Glutamatergic neuron (in vitro differentiated cells): ENCODE measurements around the gene MTA1. TPM values are rescaled to one million over a fixed set of nuclear protein-coding genes. Genes with fewer than 3 reads are reported as not detected.
A peak's percentile ranks its signal among the peaks of the same experiment; 100 is the strongest.

ENCODE experiments used
- DNase-seq: peaks from one replicate; pipeline ENCODE4 v3.0.0; 2022
- H3K27ac Mint-ChIP-seq: one replicate; pipeline ENCODE4 v1.8.0; 2020; ENCODE audit warnings: mild to moderate bottlenecking, mixed read lengths, inconsistent platforms; ENCODE audit not compliant: unreplicated experiment
- H3K27me3 Mint-ChIP-seq: one replicate; pipeline ENCODE4 v1.8.0; 2020; ENCODE audit warnings: mild to moderate bottlenecking, moderate library complexity, mixed read lengths, inconsistent platforms; ENCODE audit not compliant: unreplicated experiment
- H3K36me3 Mint-ChIP-seq: one replicate; pipeline ENCODE4 v1.8.0; 2020; ENCODE audit warnings: mild to moderate bottlenecking, mixed read lengths, inconsistent platforms; ENCODE audit not compliant: unreplicated experiment
- H3K4me1 Mint-ChIP-seq: one replicate; pipeline ENCODE4 v1.8.0; 2020; ENCODE audit warnings: mild to moderate bottlenecking, low read depth, mixed read lengths, inconsistent platforms; ENCODE audit not compliant: unreplicated experiment
- H3K4me3 Mint-ChIP-seq: one replicate; pipeline ENCODE4 v1.8.0; 2020; ENCODE audit warnings: mild to moderate bottlenecking, mixed read lengths, inconsistent platforms; ENCODE audit not compliant: unreplicated experiment
- H3K9me3 Mint-ChIP-seq: one replicate; pipeline ENCODE4 v1.8.0; 2020; ENCODE audit warnings: mild to moderate bottlenecking, moderate library complexity, mixed read lengths, inconsistent platforms; ENCODE audit not compliant: unreplicated experiment
- CTCF ChIP-seq: fragments of 200-600 bp; sonication (generic); IDR thresholded peaks from one replicate; pipeline ENCODE4 v1.5.0; 2021; ENCODE audit not compliant: partially characterized antibody, unreplicated experiment
- total RNA-seq: library from RNA; stranded (reverse); fragmentation: NEBNext Ultra II Directional; extraction: Animal tissue kit (Norgen Biotek cat#: 25700); gene quantifications from one replicate; pipeline ENCODE4 v1.2.1, GENCODE V29; 2021; ENCODE audit not compliant: unreplicated experiment

The MTA1 gene
- total RNA-seq, 1 donor from 2014 or later = 261 TPM

GRCh38 chr14:105455766-105456660, 36.4 kb downstream of the MTA1 start:
- DNase-seq = peak; percentile 8
- H3K27ac Mint-ChIP-seq = no peak overlapping the region
- H3K36me3 Mint-ChIP-seq = no peaks in the 10 kb centered on the region
- no peak overlapping the region for H3K4me3 Mint-ChIP-seq
- no peak for TF ChIP-seq CTCF
- no peaks in the 10 kb centered on the region for H3K4me1 Mint-ChIP-seq
- peaks cover 9% of the 10 kb centered on the region for H3K9me3 Mint-ChIP-seq
- H3K27me3 Mint-ChIP-seq = peaks cover 6% of the 10 kb centered on the region

GRCh38 chr14:105456736-105457617, 37.4 kb downstream of the MTA1 start:
- peak; percentile 15 for DNase-seq
- no peak for TF ChIP-seq CTCF
- no peak overlapping the region for H3K4me3 Mint-ChIP-seq
- H3K4me1 Mint-ChIP-seq = no peaks in the 10 kb centered on the region
- peaks cover 6% of the 10 kb centered on the region for H3K27me3 Mint-ChIP-seq
- H3K36me3 Mint-ChIP-seq = no peaks in the 10 kb centered on the region
- peaks cover 11% of the 10 kb centered on the region for H3K9me3 Mint-ChIP-seq
- no peak overlapping the region for H3K27ac Mint-ChIP-seq

- no peak for DNase-seq
- TF ChIP-seq CTCF = no peak
- peaks cover 9% of the 10 kb centered on the region for H3K9me3 Mint-ChIP-seq
- H3K27me3 Mint-ChIP-seq = peaks cover 6% of the 10 kb centered on the region
- no peaks in the 10 kb centered on the region for H3K4me1 Mint-ChIP-seq
- H3K36me3 Mint-ChIP-seq = no peaks in the 10 kb centered on the region
- H3K4me3 Mint-ChIP-seq = no peak overlapping the region
- H3K27ac Mint-ChIP-seq = no peak overlapping the region
These were observed 38.4 kb downstream of the MTA1 start for GRCh38 chr14:105458010-105458409.

- Mint-ChIP-seq H3K36me3 (no peaks in the 10 kb centered on the region), H3K4me3 (no peak overlapping the region), H3K9me3 (peaks cover 9% of the 10 kb centered on the region), H3K27ac (no peak overlapping the region), H3K27me3 (peaks cover 4% of the 10 kb centered on the region), H3K4me1 (no peaks in the 10 kb centered on the region)
- no peak for DNase-seq
- TF ChIP-seq CTCF = no peak
These were observed 38.9 kb downstream of the MTA1 start for GRCh38 chr14:105458571-105458970.

GRCh38 chr14:105460116-105460515, 40.5 kb downstream of the MTA1 start:
- DNase-seq = no peak
- Mint-ChIP-seq H3K9me3 (peaks cover 11% of the 10 kb centered on the region), H3K4me3 (no peak overlapping the region), H3K36me3 (no peaks in the 10 kb centered on the region), H3K27me3 (peaks cover 4% of the 10 kb centered on the region), H3K27ac (no peak overlapping the region), H3K4me1 (no peaks in the 10 kb centered on the region)
- no peak for TF ChIP-seq CTCF
